SJSA1 (cell line): ENCODE data around the gene AP1S1. TPM values are rescaled to one million over a fixed set of nuclear protein-coding genes. Genes with fewer than 3 reads are reported as not detected.
"Not testable (repeated sequence)": the region's sequence is repeated elsewhere in the genome, so short reads cannot be mapped to it uniquely, and the experiment has no call there.

Experiments used
- DNase-seq, 2 experiments: peaks; one replicate each; pipeline ENCODE4 v3.0.0-alpha.2; 2015 to 2020; ENCODE audit warnings: low spot score in 2 of 2, low read depth in 1 of 2
- H3K27ac ChIP-seq: fragments of 250-450 bp; sonication (Bioruptor Pico); 2 replicates; pipeline ENCODE4 v1.5.1; 2020; ENCODE audit warnings: mild to moderate bottlenecking, moderate library complexity
- H3K27me3 ChIP-seq: fragments of 250-450 bp; sonication (Bioruptor Pico); replicated peaks from 2 replicates; pipeline ENCODE4 v1.5.1; 2020; ENCODE audit warnings: mild to moderate bottlenecking, moderate library complexity
- H3K36me3 ChIP-seq: fragments of 250-450 bp; sonication (Bioruptor Pico); 2 replicates; pipeline ENCODE4 v1.5.1; 2020; ENCODE audit warnings: mild to moderate bottlenecking
- H3K4me1 ChIP-seq: fragments of 250-450 bp; sonication (Bioruptor Pico); replicated peaks from 2 replicates; pipeline ENCODE4 v1.6.1; 2021; ENCODE audit warnings: mild to moderate bottlenecking
- H3K4me3 ChIP-seq: fragments of 250-450 bp; sonication (Bioruptor Pico); 2 replicates; pipeline ENCODE4 v1.5.1; 2020; ENCODE audit warnings: mild to moderate bottlenecking
- H3K9me3 ChIP-seq: fragments of 250-450 bp; sonication (Bioruptor Pico); replicated peaks from 2 replicates; pipeline ENCODE4 v1.5.1; 2020; ENCODE audit warnings: mild to moderate bottlenecking
- total RNA-seq: library from RNA; depleted of rRNA; stranded (reverse); fragments of >200 nt; shearing (Covaris generic); gene quantifications from 2 replicates; pipeline ENCODE4 v1.2.3, GENCODE V29; 2014

Gene AP1S1
- total RNA-seq, 1 experiment from 2014 or later = 98.4 TPM

DNA sequence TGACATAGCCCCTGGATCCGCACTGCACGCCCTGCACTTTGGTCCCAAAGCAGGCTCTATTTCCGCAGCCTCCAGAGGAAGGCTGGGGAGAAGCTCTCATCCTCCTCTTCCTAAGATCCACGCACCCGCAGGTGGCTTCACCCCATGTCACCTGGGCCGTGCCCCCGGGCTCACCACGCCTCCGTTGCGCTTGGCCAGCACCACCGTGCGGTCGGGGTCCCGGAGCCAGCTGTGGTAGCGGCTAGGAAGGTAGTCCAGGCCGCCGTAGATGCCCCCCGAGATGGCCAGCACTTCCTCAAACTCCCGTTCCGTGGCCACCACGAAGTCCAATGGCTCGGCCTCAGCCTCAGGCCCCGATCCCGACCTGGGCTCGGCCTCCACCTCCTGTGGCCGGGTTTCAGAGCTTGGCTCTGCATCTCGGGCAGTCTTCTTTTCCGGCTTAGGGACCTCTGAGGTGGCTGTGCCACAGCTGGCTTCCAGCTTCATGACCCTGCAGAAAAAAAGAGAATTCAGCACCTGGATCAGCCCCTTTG lies 20.1 kb downstream of the AP1S1 start:
- no peak for DNase-seq
- no peak overlapping the region for H3K27ac ChIP-seq
- H3K4me3 ChIP-seq = no peak overlapping the region
- peaks cover 25% of the 10 kb centered on the region for H3K4me1 ChIP-seq
- H3K36me3 ChIP-seq = no peaks in the 10 kb centered on the region
- H3K27me3 ChIP-seq = peaks cover 85% of the 10 kb centered on the region
- peaks cover 3% of the 10 kb centered on the region; the same call in 1 of the 2 replicates for H3K9me3 ChIP-seq

DNA sequence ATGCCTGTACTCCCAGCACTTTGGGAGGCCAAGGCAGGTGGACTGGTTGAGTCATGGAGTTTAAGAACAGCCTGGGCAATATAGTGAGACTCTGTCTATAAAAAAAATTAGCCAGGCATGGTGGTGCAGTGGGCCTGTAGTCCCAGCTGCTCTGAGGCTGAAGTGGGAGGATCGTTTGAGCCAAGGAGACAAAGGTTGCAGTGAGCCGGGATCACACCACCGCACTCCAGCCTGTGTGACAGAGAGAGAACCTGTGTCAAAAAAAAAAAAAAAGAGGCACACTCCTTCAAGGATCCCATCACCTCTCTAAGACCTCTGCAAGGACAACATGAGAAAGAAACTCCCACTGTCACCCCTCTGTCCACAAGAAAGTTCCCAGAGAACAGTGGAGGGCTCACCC lies 21.4 kb downstream of the AP1S1 start:
- Histone ChIP-seq H3K4me3 (no peak overlapping the region), H3K4me1 (peaks cover 19% of the 10 kb centered on the region), H3K27me3 (peaks cover 84% of the 10 kb centered on the region), H3K27ac (no peak overlapping the region), H3K36me3 (no peaks in the 10 kb centered on the region), H3K9me3 (peaks cover 3% of the 10 kb centered on the region; the same call in 1 of the 2 replicates)
- DNase-seq = no peak

DNA sequence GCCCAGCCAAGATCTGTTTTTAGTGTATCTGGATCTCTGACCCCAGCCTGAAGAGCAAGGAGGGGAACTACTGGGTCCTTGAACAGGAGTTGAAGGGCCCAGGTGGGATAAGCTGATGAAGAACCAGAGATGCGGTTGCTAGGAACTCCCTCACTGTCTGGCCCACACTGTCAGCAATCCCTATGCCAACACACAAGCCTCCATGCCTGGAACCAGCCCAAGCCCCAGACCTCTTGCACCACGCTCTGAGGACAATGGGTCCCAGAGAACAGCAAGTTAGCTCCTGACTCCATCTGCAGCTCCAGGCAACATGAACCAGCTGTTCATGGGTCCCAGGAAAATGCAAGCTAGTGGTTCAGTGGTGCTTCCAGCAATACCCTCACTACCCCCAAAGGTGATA lies 23.4 kb downstream of the AP1S1 start:
- Histone ChIP-seq H3K27ac (no peak overlapping the region), H3K36me3 (no peaks in the 10 kb centered on the region), H3K4me1 (peaks cover 12% of the 10 kb centered on the region), H3K9me3 (peaks cover 3% of the 10 kb centered on the region; the same call in 1 of the 2 replicates), H3K27me3 (peaks cover 83% of the 10 kb centered on the region), H3K4me3 (no peak overlapping the region)
- no peak for DNase-seq

DNA sequence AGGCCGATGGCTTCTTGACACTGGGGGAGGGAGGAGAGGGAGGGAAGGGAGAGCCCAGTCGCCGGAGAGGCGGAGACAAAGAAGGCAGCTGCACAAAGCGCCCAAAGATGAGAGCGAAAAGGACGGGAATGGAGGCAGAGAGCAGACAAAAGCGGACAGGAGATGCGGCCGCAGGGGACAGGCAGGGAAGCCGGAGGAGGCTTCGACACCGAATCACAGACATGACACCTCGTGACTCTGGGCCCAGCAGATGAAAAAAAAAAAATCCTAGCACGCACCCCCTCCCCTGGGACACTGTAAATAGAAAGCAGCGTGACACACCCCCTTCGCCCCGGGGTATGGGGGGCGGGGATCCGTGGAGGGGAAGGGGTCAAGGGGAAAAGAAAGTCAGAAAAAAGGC lies 24.8 kb downstream of the AP1S1 start:
- no peaks in the 10 kb centered on the region for H3K36me3 ChIP-seq
- H3K27ac ChIP-seq = no peak overlapping the region
- H3K4me3 ChIP-seq = no peak overlapping the region
- no peak for DNase-seq
- no peaks in the 10 kb centered on the region for H3K4me1 ChIP-seq
- peaks cover 69% of the 10 kb centered on the region for H3K27me3 ChIP-seq
- H3K9me3 ChIP-seq = peaks cover 3% of the 10 kb centered on the region; the same call in 1 of the 2 replicates

DNA sequence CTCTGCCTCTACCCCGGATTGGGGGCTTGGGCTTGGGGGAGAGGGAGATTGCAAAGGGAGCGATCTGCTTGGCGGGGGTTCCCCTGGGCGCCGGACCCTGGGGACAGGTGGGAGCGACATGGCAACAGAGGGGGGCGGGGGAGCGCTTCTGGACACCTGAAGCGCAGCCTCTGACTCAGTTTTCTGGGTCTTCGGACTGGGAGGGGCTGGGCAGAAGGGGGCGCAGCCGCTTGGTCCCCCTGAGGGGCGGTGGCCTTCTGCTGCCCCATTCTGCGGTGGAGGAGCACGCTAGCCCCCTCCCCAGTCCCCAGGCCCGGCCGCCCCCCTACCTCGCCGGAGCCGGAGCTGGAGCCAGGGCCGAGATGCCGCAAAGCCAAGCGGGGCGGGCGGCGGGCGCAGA lies 25.4 kb downstream of the AP1S1 start:
- peaks cover 3% of the 10 kb centered on the region; the same call in 1 of the 2 replicates for H3K9me3 ChIP-seq
- H3K4me3 ChIP-seq = no peak overlapping the region
- no peak overlapping the region for H3K27ac ChIP-seq
- H3K36me3 ChIP-seq = no peaks in the 10 kb centered on the region
- DNase-seq = no peak
- H3K27me3 ChIP-seq = peaks cover 63% of the 10 kb centered on the region
- H3K4me1 ChIP-seq = no peaks in the 10 kb centered on the region

DNA sequence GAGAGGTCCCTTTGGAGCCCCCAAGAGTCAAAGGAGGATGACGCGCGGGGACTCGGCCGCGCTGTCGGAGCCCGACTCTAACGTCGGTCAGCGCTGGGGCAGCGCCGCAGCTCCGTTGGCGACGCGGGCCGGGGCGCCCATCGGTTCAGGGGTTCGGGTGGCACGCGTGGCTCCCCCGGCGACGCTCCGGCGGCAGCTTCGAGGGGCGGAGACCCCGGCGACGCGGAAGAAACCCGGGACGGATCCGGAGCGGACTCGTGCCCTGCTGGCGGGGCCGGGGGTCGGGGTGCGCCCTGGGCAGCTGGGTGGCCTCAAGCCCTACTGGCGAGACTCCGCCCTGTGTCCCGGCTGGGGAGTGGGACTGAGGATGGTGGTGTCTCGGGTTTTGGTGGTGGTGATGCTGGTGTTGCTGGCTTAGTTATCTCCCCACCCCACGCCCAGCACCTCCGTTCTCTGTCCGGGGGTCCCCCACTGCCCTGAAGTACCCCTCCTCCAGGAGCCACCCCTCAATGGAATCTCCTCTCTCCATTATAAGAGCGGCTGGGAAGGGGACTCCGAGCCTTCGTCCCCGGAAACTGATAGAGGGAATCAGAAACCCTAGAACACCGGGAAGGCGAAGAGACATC lies 26.0 kb downstream of the AP1S1 start, which contains the start of gene NAT16:
TSS of gene NAT16 (minus strand) at position 164 of the 626 bp plus-strand sequence. CDS start 5,486 bp downstream, outside the sequence.
- Histone ChIP-seq H3K4me3 (no peak within 1 kb of the TSS), H3K27ac (no peak within 1 kb of the TSS), H3K9me3 (peaks cover 3% of the 10 kb centered on the region), H3K27me3 (peaks cover 61% of the 10 kb centered on the region), H3K4me1 (no peaks in the 10 kb centered on the region), H3K36me3 (no peaks in the 10 kb centered on the region)
- no peak for DNase-seq

DNA sequence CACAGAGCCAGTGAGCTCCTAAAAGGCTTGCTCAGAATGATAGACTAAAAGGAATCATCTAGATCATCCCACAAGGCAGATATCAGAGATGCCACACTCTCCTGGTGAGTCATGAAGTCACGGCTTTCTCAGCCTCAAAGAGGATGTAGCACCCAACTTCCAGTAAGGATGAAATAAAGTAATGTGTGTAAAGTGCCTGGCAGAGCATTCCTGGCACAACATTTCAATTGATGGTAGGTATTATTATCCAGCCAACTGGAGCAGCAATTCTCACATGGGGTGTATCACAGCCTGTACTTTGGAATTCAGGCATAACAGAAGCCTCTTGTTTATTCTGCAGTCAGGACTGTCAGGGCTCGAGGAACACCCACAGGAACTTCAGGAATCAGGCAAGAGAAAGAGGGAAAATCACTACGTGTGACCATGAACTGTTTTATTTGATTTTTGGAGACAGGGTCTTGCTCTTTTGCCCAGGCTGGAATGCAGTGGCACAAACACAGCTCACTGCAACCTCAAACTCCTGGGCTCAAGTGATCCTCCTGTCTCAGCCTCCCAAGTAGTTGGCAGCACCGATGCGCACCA lies 31.1 kb downstream of the AP1S1 start:
- peaks cover 38% of the 10 kb centered on the region for H3K27me3 ChIP-seq
- DNase-seq = no peak
- H3K4me1 ChIP-seq = no peaks in the 10 kb centered on the region
- H3K36me3 ChIP-seq = no peaks in the 10 kb centered on the region
- H3K4me3 ChIP-seq = no peak overlapping the region
- no peak overlapping the region for H3K27ac ChIP-seq
- H3K9me3 ChIP-seq = no peaks in the 10 kb centered on the region; the same call in 1 of the 2 replicates

DNA sequence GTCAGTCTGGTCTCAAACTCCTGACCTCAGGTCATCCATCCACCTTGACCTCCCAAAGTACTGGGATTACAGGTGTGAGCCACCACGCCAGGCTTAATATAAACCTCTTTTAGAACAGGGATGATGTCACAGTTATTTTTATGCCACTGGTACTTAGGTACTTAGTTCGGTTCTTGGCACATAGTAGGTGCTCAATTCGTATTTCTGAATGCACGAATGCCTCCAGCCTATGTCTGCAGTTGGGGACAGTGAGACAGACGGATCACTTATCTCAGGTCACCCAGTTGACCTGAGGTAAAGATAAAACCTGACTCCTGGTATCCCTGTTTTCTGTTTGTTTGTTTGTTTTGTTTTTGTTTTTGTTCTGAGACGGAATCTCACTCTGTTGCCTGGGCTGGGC lies 31.9 kb downstream of the AP1S1 start:
- Histone ChIP-seq H3K9me3 (no peaks in the 10 kb centered on the region; the same call in 1 of the 2 replicates), H3K27me3 (peaks cover 33% of the 10 kb centered on the region), H3K4me3 (no peak overlapping the region), H3K36me3 (no peaks in the 10 kb centered on the region), H3K27ac (no peak overlapping the region), H3K4me1 (no peaks in the 10 kb centered on the region)
- no peak for DNase-seq

DNA sequence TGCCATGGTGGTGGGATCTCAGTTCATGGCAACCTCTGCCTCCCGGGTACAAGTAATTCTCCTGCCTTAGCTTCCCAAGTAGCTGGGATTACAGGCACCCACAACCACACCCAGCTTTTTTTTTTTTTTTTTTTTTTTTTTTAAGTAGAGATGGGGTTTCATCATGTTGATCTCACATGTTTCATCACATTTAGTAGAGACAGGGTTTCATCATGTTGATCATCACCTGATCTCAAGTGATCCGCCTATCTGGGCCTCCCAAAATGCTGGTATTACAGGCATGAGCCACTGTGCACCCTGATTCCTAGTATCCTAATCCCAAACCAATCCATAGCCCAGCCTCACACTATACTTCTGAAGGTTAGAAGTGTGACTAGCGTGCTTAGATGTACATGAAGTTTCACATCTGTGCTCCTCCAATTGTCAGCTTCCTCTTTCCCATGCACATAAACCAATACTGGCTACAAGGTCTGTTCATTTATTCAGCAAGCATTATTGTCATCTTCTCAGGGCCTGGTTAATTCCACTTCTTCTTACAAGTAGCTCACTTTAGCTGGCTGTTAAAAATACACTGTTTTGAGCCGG lies 32.7 kb downstream of the AP1S1 start:
- Histone ChIP-seq H3K27me3 (peaks cover 29% of the 10 kb centered on the region), H3K4me1 (no peaks in the 10 kb centered on the region), H3K27ac (no peak overlapping the region), H3K9me3 (no peaks in the 10 kb centered on the region; the same call in 1 of the 2 replicates), H3K4me3 (no peak overlapping the region), H3K36me3 (no peaks in the 10 kb centered on the region)
- no peak for DNase-seq

DNA sequence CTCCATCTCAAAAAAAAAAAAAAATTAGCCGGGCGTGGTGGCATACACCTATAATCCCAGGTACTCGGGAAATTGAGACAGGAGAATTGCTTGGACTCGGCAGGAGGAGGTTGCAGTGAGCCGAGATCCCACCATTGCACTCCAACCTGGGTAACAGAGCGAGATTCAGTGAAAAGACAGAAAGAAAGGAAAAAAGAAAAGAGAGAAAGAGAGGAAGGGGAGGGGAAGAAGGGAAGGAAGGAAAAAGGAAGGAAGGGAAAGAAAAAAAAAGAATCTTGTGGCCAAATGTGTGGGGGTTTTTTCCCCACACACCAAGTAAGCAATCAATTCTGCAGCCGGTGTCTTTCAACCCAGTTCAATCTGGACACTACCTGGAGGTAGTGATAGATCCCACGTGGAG lies 34.8 kb downstream of the AP1S1 start:
- Histone ChIP-seq H3K4me1 (no peaks in the 10 kb centered on the region; the same call in 1 of the 2 replicates), H3K27me3 (peaks cover 29% of the 10 kb centered on the region), H3K9me3 (no peaks in the 10 kb centered on the region; the same call in 1 of the 2 replicates), H3K27ac (no peak overlapping the region), H3K4me3 (no peak overlapping the region), H3K36me3 (no peaks in the 10 kb centered on the region)
- DNase-seq = no peak

DNA sequence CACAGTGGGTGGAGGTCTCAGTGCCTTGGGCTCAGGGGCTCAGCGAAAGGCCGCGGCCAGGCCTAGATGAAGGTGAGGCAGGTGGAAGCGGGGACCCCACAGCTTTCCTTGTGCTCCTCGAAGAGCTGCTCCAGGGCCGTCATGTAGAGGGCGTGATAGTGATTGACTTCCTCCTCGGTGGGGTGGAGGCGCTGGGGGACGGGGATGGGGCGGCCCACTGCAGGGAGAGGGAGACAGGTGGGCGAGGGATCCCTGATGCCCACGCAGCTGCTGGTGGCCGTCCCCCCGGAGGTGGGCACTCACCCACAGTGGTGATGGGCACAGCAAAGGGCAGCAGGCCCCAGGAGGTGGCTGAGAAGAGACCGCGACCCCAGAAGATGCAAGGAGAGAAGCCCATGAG lies 41.6 kb downstream of the AP1S1 start:
- no peak overlapping the region for H3K4me3 ChIP-seq
- peaks cover 35% of the 10 kb centered on the region for H3K27me3 ChIP-seq

DNA sequence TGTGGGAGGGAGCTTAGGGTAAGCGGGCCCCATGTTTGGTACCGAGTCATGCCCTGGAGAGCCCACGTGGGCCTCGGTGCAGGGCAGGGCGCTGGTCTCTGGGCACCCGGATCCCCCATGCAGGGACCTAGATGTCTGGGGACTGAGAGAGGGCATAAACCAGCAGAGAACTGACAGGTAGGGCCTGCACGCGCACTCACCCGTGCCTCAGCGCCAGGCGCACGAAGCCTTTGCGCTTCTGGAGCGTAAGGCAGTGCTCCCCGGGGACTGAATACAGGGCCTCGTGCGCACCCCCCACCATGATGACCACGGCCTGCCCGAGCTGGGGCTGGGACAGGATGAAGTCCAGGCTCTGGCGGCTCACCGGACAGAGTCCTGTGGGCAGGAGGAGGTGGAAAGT lies 43.7 kb downstream of the AP1S1 start:
- no peak for DNase-seq

More for the DNA sequence above, 41.6 kb downstream of the AP1S1 start:
- Histone ChIP-seq H3K27ac (no peak overlapping the region), H3K4me1 (no peaks in the 10 kb centered on the region; the same call in 1 of the 2 replicates), H3K9me3 (no peaks in the 10 kb centered on the region), H3K36me3 (no peaks in the 10 kb centered on the region)
- no peak for DNase-seq

DNA sequence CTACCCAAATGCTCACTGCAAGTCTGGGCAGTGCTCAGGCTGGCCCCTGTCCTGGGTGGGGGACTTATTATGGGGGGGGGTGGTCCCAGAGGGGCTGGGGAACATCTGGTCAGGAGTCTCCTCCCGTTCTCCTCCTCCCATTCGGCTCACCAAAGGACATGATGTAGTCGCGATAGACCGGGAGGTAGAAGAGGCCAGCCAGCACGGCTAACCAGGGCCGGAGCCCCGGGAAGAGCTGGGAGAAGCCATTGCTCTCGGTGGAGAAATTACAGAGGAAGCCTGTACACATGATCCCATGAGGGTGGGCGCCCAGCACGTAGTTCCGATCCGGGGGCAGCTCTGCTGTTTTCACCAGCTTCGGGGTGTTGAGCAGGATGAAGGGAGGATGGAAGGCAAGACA lies 44.2 kb downstream of the AP1S1 start:
- Histone ChIP-seq H3K27me3 (peaks cover 46% of the 10 kb centered on the region), H3K4me1 (0 out of 2 replicates have a peak, but pooled peaks cover 4% of the 10 kb centered on the region), H3K36me3 (no peaks in the 10 kb centered on the region), H3K9me3 (0 out of 2 replicates have a peak, but pooled peaks cover 2% of the 10 kb centered on the region), H3K4me3 (no peak overlapping the region), H3K27ac (no peak overlapping the region)
- no peak for DNase-seq

More for the DNA sequence above, 43.7 kb downstream of the AP1S1 start:
- H3K36me3 ChIP-seq = no peaks in the 10 kb centered on the region
- H3K4me1 ChIP-seq = 0 out of 2 replicates have a peak, but pooled peaks cover 4% of the 10 kb centered on the region
- H3K9me3 ChIP-seq = 0 out of 2 replicates have a peak, but pooled peaks cover 2% of the 10 kb centered on the region
- H3K4me3 ChIP-seq = no peak overlapping the region
- no peak overlapping the region for H3K27ac ChIP-seq
- H3K27me3 ChIP-seq = peaks cover 47% of the 10 kb centered on the region

DNA sequence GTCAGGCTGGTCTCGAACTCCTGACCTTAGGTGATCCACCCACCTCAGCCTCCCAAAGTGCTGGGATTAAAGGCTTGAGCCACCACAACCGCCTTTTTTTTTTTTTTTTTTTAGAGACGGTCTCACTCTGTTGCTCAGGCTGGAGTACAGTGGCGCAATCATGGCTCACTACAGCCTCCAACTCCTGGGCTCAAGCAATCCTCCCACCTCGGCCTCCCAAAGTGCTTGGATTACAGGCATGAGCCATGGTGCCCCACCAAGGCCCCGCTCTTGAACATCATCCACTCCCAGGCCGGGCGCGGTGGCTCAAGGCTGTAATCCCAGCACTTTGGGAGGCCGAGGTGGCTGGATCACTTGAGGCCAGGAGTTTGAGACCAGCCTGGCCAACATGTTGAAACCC lies 45.2 kb downstream of the AP1S1 start:
- peaks cover 43% of the 10 kb centered on the region for H3K27me3 ChIP-seq
- H3K4me3 ChIP-seq, H3K27ac ChIP-seq, DNase-seq, H3K9me3 ChIP-seq, H3K36me3 ChIP-seq, H3K4me1 ChIP-seq: not testable (repeated sequence)
